DMS153 treated with DMSO at 0.1 percent for 48 hours (cell line): Measurements from ENCODE around the gene ROMO1.
"Not testable (repeated sequence)": the region's sequence is repeated elsewhere in the genome, so short reads cannot be mapped to it uniquely, and the experiment has no call there.

Experiments
- DNase-seq: peaks from one replicate; lab custom pipeline; 2025; ENCODE audit not compliant: unreplicated experiment; lab: John Stamatoyannopoulos, UW

ROMO1 gene

GRCh38 chr20:35709259-35709658, 10.1 kb downstream of the ROMO1 start:
- DNase-seq: no peak

- DNase-seq: no peak
Observed at GRCh38 chr20:35710039-35710438, 10.8 kb downstream of the ROMO1 start.

- DNase-seq: no peak
Observed at GRCh38 chr20:35710884-35711587, 11.8 kb downstream of the ROMO1 start.

- DNase-seq: no peak
Observed at GRCh38 chr20:35711588-35712209, 12.5 kb downstream of the ROMO1 start.

GRCh38 chr20:35713120-35713519, 13.9 kb downstream of the ROMO1 start:
- not testable (repeated sequence) for DNase-seq

- DNase-seq: no peak
Observed at GRCh38 chr20:35714127-35714526, 14.9 kb downstream of the ROMO1 start.

- no peak for DNase-seq
Observed at GRCh38 chr20:35715652-35716051, 16.4 kb downstream of the ROMO1 start.

GRCh38 chr20:35716330-35716729, 17.1 kb downstream of the ROMO1 start:
- DNase-seq: no peak

- not testable (repeated sequence) for DNase-seq
Observed at GRCh38 chr20:35718321-35718720, 19.1 kb downstream of the ROMO1 start.

- no peak for DNase-seq
Observed at GRCh38 chr20:35718972-35719635, 19.9 kb downstream of the ROMO1 start.

GRCh38 chr20:35719717-35720116, 20.5 kb downstream of the ROMO1 start:
- no peak for DNase-seq

- no peak for DNase-seq
Observed at GRCh38 chr20:35720165-35721123, 21.2 kb downstream of the ROMO1 start.

- no peak for DNase-seq
Observed at GRCh38 chr20:35721219-35721618, 22.0 kb downstream of the ROMO1 start.

GRCh38 chr20:35721621-35722020, 22.4 kb downstream of the ROMO1 start:
- DNase-seq: no peak

- DNase-seq: not testable (repeated sequence)
Observed at GRCh38 chr20:35723275-35723639, 24.1 kb downstream of the ROMO1 start.

GRCh38 chr20:35723652-35724320, 24.6 kb downstream of the ROMO1 start:
- DNase-seq: not testable (repeated sequence)

- no peak for DNase-seq
Observed at GRCh38 chr20:35724321-35725230, 25.4 kb downstream of the ROMO1 start.

GRCh38 chr20:35726842-35727711, 27.9 kb downstream of the ROMO1 start:
- no peak for DNase-seq
